ENCODE measurements around the gene DNAH1. TPM values are rescaled to one million over a fixed set of nuclear protein-coding genes. Genes with fewer than 3 reads are reported as not detected.

DNAH1 gene
- total and polyA plus RNA-seq, 2 donors, result 3.3 to 9.0 TPM

DNA sequence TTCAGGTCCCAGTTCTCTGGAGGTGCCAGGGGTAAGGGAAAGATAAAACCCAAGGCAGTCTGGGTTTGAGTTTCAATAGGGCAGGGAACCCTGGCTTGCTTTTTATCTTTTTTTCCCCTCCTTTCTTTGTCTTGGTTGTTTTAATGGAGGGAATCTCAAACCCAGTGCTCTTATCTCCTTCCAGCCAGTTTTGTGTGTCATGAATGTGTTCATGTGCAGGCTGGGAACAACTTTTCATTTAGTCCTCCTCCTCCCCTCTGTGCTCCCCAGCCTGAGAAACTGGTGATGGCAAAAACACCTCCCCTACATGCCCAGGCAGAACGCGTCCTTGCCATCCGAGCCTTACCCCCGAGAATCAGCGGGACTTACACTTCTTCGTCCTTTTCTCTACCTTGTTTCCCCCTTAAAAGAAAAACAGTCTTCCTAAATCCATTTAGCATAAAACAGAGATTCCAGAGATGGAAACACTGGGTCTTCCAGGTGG, 117.9 kb downstream of the DNAH1 start:
- Histone ChIP-seq H3K36me3 (ENCODE audit: control insufficient read depth in 2 of 2, insufficient read depth in 2 of 2, low read length in 1 of 2) (no peaks in the 10 kb centered on the region), H3K4me1 (ENCODE audit: control insufficient read depth in 2 of 2, insufficient read depth in 2 of 2, low read length in 2 of 2) (no peaks in the 10 kb centered on the region), H3K9me3 (ENCODE audit: control insufficient read depth in 2 of 2, insufficient read depth in 1 of 2, low read length in 1 of 2) (no peaks in the 10 kb centered on the region), H3K27ac (ENCODE audit: low read depth in 1 of 2, low read length in 1 of 2) (no peak overlapping the region), H3K4me3 (ENCODE audit: low read length in 2 of 2) (no peak overlapping the region), H3K27me3 (ENCODE audit: control insufficient read depth in 2 of 2, insufficient read depth in 1 of 2, low read length in 1 of 2) (no peaks in the 10 kb centered on the region)
- 95% methylated on average over 6 of the region's 6 CpGs for WGBS
- no peak for DNase-seq (ENCODE audit: low read depth in 6 of 9, low spot score in 9 of 9)

GRCh38 chr3:52434491-52435115, 118.5 kb downstream of the DNAH1 start:
- no peak overlapping the region for H3K27ac ChIP-seq (ENCODE audit: low read depth in 1 of 2, low read length in 1 of 2)

GRCh38 chr3:52435246-52436101, 119.4 kb downstream of the DNAH1 start:
- no peaks in the 10 kb centered on the region for H3K36me3 ChIP-seq (ENCODE audit: control insufficient read depth in 2 of 2, insufficient read depth in 2 of 2, low read length in 1 of 2)
- no peak overlapping the region for H3K27ac ChIP-seq (ENCODE audit: low read depth in 1 of 2, low read length in 1 of 2)
- H3K27me3 ChIP-seq (ENCODE audit: control insufficient read depth in 2 of 2, insufficient read depth in 1 of 2, low read length in 1 of 2), result no peaks in the 10 kb centered on the region
- no peak for DNase-seq (ENCODE audit: low read depth in 6 of 9, low spot score in 9 of 9)
- H3K4me1 ChIP-seq (ENCODE audit: control insufficient read depth in 2 of 2, insufficient read depth in 2 of 2, low read length in 2 of 2), result no peaks in the 10 kb centered on the region
- H3K9me3 ChIP-seq (ENCODE audit: control insufficient read depth in 2 of 2, insufficient read depth in 1 of 2, low read length in 1 of 2), result no peaks in the 10 kb centered on the region
- WGBS, result 97% methylated on average over 32 of the region's 32 CpGs
- no peak overlapping the region for H3K4me3 ChIP-seq (ENCODE audit: low read length in 2 of 2)

More at GRCh38 chr3:52434491-52435115, 118.5 kb downstream of the DNAH1 start:
- no peak for DNase-seq (ENCODE audit: low read depth in 6 of 9, low spot score in 9 of 9)
- no peaks in the 10 kb centered on the region for H3K36me3 ChIP-seq (ENCODE audit: control insufficient read depth in 2 of 2, insufficient read depth in 2 of 2, low read length in 1 of 2)
- WGBS, result 96% methylated on average over 9 of the region's 9 CpGs
- no peaks in the 10 kb centered on the region for H3K4me1 ChIP-seq (ENCODE audit: control insufficient read depth in 2 of 2, insufficient read depth in 2 of 2, low read length in 2 of 2)
- no peaks in the 10 kb centered on the region for H3K27me3 ChIP-seq (ENCODE audit: control insufficient read depth in 2 of 2, insufficient read depth in 1 of 2, low read length in 1 of 2)
- H3K4me3 ChIP-seq (ENCODE audit: low read length in 2 of 2), result no peak overlapping the region
- H3K9me3 ChIP-seq (ENCODE audit: control insufficient read depth in 2 of 2, insufficient read depth in 1 of 2, low read length in 1 of 2), result no peaks in the 10 kb centered on the region

DNA sequence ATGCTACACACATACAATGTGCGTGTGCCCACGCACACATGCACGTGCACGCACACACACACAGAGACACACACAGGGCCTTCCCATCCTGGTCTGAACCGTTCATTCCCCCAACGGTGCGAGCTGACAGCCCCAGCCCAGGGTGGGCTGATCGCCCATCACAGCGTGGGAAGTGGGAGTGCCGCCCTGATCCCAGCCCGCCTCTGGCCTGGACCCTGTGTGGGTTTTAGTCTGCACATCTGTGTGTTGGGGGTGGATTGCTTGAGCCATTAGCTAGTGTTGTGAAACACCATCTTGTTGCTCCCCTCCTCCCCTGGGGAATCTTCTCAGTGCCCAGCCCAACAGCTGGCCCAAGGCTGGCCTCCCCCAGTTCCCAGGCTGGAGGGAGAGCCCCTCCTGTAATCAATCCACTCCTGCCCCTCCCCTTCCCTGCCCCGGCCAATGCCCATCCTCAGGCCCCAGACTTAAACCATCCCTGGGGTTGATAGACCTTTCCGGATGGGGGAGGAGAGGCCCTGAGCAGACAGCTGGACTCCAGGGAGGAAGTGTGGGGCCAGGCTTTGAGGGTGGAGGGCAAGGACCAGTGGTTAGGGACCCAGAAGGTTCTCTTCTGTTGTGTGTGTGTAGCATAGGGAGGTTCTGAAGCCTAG, 120.5 kb downstream of the DNAH1 start:
- Histone ChIP-seq H3K36me3 (ENCODE audit: control insufficient read depth in 2 of 2, insufficient read depth in 2 of 2, low read length in 1 of 2) (no peaks in the 10 kb centered on the region), H3K27ac (ENCODE audit: low read depth in 1 of 2, low read length in 1 of 2) (no peak overlapping the region), H3K4me1 (ENCODE audit: control insufficient read depth in 2 of 2, insufficient read depth in 2 of 2, low read length in 2 of 2) (no peaks in the 10 kb centered on the region), H3K4me3 (ENCODE audit: low read length in 2 of 2) (no peak overlapping the region), H3K9me3 (ENCODE audit: control insufficient read depth in 2 of 2, insufficient read depth in 1 of 2, low read length in 1 of 2) (no peaks in the 10 kb centered on the region), H3K27me3 (ENCODE audit: control insufficient read depth in 2 of 2, insufficient read depth in 1 of 2, low read length in 1 of 2) (no peaks in the 10 kb centered on the region)
- DNase-seq (ENCODE audit: low read depth in 6 of 9, low spot score in 9 of 9), result no peak
- WGBS, result 94% methylated on average over 13 of the region's 13 CpGs

- no peak overlapping the region for H3K4me3 ChIP-seq (ENCODE audit: low read length in 2 of 2)
- DNase-seq (ENCODE audit: low read depth in 6 of 9, low spot score in 9 of 9), result no peak
- no peak overlapping the region for H3K27ac ChIP-seq (ENCODE audit: low read depth in 1 of 2, low read length in 1 of 2)
- H3K4me1 ChIP-seq (ENCODE audit: control insufficient read depth in 2 of 2, insufficient read depth in 2 of 2, low read length in 2 of 2), result no peaks in the 10 kb centered on the region
- 97% methylated on average over 15 of the region's 15 CpGs for WGBS
- no peaks in the 10 kb centered on the region for H3K27me3 ChIP-seq (ENCODE audit: control insufficient read depth in 2 of 2, insufficient read depth in 1 of 2, low read length in 1 of 2)
- H3K9me3 ChIP-seq (ENCODE audit: control insufficient read depth in 2 of 2, insufficient read depth in 1 of 2, low read length in 1 of 2), result no peaks in the 10 kb centered on the region
- H3K36me3 ChIP-seq (ENCODE audit: control insufficient read depth in 2 of 2, insufficient read depth in 2 of 2, low read length in 1 of 2), result no peaks in the 10 kb centered on the region
These were observed 121.4 kb downstream of the DNAH1 start for GRCh38 chr3:52437326-52438103.

DNA sequence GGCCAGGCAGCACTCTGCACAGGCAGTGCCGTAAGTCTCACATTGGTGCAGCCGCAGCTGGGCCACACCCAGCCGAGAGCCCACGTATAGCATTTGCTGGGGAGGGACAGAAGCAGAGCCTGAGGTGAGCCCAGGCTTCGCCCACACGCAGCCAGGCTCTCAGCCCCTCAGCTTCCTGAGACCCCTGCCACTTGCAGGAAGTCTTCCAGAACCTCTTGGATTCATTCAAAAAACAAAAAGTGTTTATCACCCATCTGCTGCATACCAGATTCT, 121.9 kb downstream of the DNAH1 start:
- no peak for DNase-seq (ENCODE audit: low read depth in 6 of 9, low spot score in 9 of 9)
- Histone ChIP-seq H3K4me1 (ENCODE audit: control insufficient read depth in 2 of 2, insufficient read depth in 2 of 2, low read length in 2 of 2) (no peaks in the 10 kb centered on the region), H3K27ac (ENCODE audit: low read depth in 1 of 2, low read length in 1 of 2) (no peak overlapping the region), H3K36me3 (ENCODE audit: control insufficient read depth in 2 of 2, insufficient read depth in 2 of 2, low read length in 1 of 2) (no peaks in the 10 kb centered on the region), H3K9me3 (ENCODE audit: control insufficient read depth in 2 of 2, insufficient read depth in 1 of 2, low read length in 1 of 2) (no peaks in the 10 kb centered on the region), H3K27me3 (ENCODE audit: control insufficient read depth in 2 of 2, insufficient read depth in 1 of 2, low read length in 1 of 2) (no peaks in the 10 kb centered on the region), H3K4me3 (ENCODE audit: low read length in 2 of 2) (no peak overlapping the region)
- WGBS, result 96% methylated on average over 6 of the region's 6 CpGs

- Histone ChIP-seq H3K9me3 (ENCODE audit: control insufficient read depth in 2 of 2, insufficient read depth in 1 of 2, low read length in 1 of 2) (no peaks in the 10 kb centered on the region), H3K4me1 (ENCODE audit: control insufficient read depth in 2 of 2, insufficient read depth in 2 of 2, low read length in 2 of 2) (no peaks in the 10 kb centered on the region), H3K27me3 (ENCODE audit: control insufficient read depth in 2 of 2, insufficient read depth in 1 of 2, low read length in 1 of 2) (no peaks in the 10 kb centered on the region), H3K27ac (ENCODE audit: low read depth in 1 of 2, low read length in 1 of 2) (no peak overlapping the region), H3K36me3 (ENCODE audit: control insufficient read depth in 2 of 2, insufficient read depth in 2 of 2, low read length in 1 of 2) (no peaks in the 10 kb centered on the region), H3K4me3 (ENCODE audit: low read length in 2 of 2) (no peak overlapping the region)
- DNase-seq (ENCODE audit: low read depth in 6 of 9, low spot score in 9 of 9), result no peak
- WGBS, result 96% methylated on average over 9 of the region's 9 CpGs
These were observed 122.7 kb downstream of the DNAH1 start for GRCh38 chr3:52438579-52439425.

- Histone ChIP-seq H3K27me3 (ENCODE audit: control insufficient read depth in 2 of 2, insufficient read depth in 1 of 2, low read length in 1 of 2) (no peaks in the 10 kb centered on the region), H3K9me3 (ENCODE audit: control insufficient read depth in 2 of 2, insufficient read depth in 1 of 2, low read length in 1 of 2) (no peaks in the 10 kb centered on the region), H3K27ac (ENCODE audit: low read depth in 1 of 2, low read length in 1 of 2) (no peak overlapping the region), H3K4me3 (ENCODE audit: low read length in 2 of 2) (no peak overlapping the region), H3K4me1 (ENCODE audit: control insufficient read depth in 2 of 2, insufficient read depth in 2 of 2, low read length in 2 of 2) (no peaks in the 10 kb centered on the region), H3K36me3 (ENCODE audit: control insufficient read depth in 2 of 2, insufficient read depth in 2 of 2, low read length in 1 of 2) (no peaks in the 10 kb centered on the region)
- WGBS, result 95% methylated on average over 16 of the region's 16 CpGs
- no peak for DNase-seq (ENCODE audit: low read depth in 6 of 9, low spot score in 9 of 9)
These were observed 123.5 kb downstream of the DNAH1 start for GRCh38 chr3:52439426-52440248.

All from thymus (tissue), 11 donors.